ENCODE measurements around the gene RPL37A.

DNA sequence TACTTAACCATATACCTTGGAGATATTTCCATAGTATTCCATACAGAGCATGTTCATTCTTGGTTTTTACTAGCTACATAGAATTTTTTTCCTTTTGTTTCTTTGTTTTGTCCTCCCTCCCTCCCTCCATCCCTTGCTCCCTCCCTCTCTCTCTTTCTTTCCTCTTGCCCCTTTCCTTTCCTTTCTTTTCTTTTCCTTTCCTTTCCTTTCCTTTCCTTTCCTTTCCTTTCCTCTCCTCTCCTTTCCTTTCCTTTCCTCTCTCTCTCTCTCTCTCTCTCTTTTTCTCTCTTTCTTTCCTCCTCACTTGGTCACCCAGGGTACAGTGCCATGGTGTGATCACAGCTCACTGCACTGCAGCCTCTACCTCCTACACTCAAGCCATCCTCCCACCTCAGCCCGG is 28.3 kb downstream of the RPL37A start:
- TF ChIP-seq, protein P1, sequence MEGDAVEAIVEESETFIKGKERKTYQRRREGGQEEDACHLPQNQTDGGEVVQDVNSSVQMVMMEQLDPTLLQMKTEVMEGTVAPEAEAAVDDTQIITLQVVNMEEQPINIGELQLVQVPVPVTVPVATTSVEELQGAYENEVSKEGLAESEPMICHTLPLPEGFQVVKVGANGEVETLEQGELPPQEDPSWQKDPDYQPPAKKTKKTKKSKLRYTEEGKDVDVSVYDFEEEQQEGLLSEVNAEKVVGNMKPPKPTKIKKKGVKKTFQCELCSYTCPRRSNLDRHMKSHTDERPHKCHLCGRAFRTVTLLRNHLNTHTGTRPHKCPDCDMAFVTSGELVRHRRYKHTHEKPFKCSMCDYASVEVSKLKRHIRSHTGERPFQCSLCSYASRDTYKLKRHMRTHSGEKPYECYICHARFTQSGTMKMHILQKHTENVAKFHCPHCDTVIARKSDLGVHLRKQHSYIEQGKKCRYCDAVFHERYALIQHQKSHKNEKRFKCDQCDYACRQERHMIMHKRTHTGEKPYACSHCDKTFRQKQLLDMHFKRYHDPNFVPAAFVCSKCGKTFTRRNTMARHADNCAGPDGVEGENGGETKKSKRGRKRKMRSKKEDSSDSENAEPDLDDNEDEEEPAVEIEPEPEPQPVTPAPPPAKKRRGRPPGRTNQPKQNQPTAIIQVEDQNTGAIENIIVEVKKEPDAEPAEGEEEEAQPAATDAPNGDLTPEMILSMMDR (IDR thresholded peaks at IDR 0.05; ENCODE audit: low read depth, low read length), result no peak
- no peak for TF ChIP-seq EZH2phosphoT487 (IDR thresholded peaks at IDR 0.05; ENCODE audit: low read depth)
